Measurements from ENCODE around the gene MBTD1.
"Not testable (repeated sequence)": the region's sequence is repeated elsewhere in the genome, so short reads cannot be mapped to it uniquely, and the experiment has no call there.

MBTD1 gene

GRCh38 chr17:51185763-51186332 is 74.0 kb downstream of the MBTD1 start:
- no peak for DNase-seq

- DNase-seq, result no peak
Observed at GRCh38 chr17:51184124-51184523, 75.7 kb downstream of the MBTD1 start.

- no peak for DNase-seq
Observed at GRCh38 chr17:51180486-51180885, 79.4 kb downstream of the MBTD1 start.

- not testable (repeated sequence) for DNase-seq
Observed at GRCh38 chr17:51172030-51172429, 87.8 kb downstream of the MBTD1 start.

- DNase-seq, result no peak
Observed at GRCh38 chr17:51170736-51171135, 89.1 kb downstream of the MBTD1 start.

GRCh38 chr17:51169340-51169739 is 90.5 kb downstream of the MBTD1 start:
- no peak for DNase-seq

- peak; percentile 45 to 61 (median 54) for DNase-seq
Observed at GRCh38 chr17:51166987-51167931, 92.6 kb downstream of the MBTD1 start.

GRCh38 chr17:51166198-51166986 is 93.5 kb downstream of the MBTD1 start, which contains the start of gene NME2:
Gene NME2 (plus strand): TSS chr17:51166411. CDS start chr17:51166831, 420 bp downstream.
- peak; percentile 41 to 62 (median 54) for DNase-seq

GRCh38 chr17:51165680-51166197 is 94.1 kb downstream of the MBTD1 start:
- peak in 1 of 4 experiments; percentile 36 for DNase-seq

GRCh38 chr17:51164911-51165679 is 94.8 kb downstream of the MBTD1 start:
- no peak for DNase-seq

- no peak for DNase-seq
Observed at GRCh38 chr17:51161541-51161940, 98.3 kb downstream of the MBTD1 start.

GRCh38 chr17:51159604-51160003 is 100.2 kb downstream of the MBTD1 start:
- DNase-seq, result no peak

GRCh38 chr17:51155416-51155815 is 104.4 kb downstream of the MBTD1 start:
- no peak for DNase-seq

- DNase-seq, result no peak
Observed at GRCh38 chr17:51154176-51154575, 105.7 kb downstream of the MBTD1 start.

GRCh38 chr17:51153210-51154072 is 106.4 kb downstream of the MBTD1 start, which contains the start of gene NME1:
Gene NME1 (plus strand): TSS chr17:51153559. CDS start chr17:51155655, 2,096 bp downstream.
- DNase-seq, result peak; percentile 83 to 98 (median 90)

- DNase-seq, result no peak
Observed at GRCh38 chr17:51152766-51153209, 107.1 kb downstream of the MBTD1 start.

GRCh38 chr17:51150932-51151331 is 108.9 kb downstream of the MBTD1 start:
- no peak for DNase-seq

GRCh38 chr17:51149163-51149562 is 110.7 kb downstream of the MBTD1 start:
- DNase-seq, result no peak

GRCh38 chr17:51147650-51148049 is 112.2 kb downstream of the MBTD1 start:
- DNase-seq, result no peak

GRCh38 chr17:51144266-51145022 is 115.4 kb downstream of the MBTD1 start:
- no peak for DNase-seq

Measured in activated CD4-positive, CD25-positive, alpha-beta regulatory T cell (primary cell).